G401 (cell line): ENCODE results near the gene HOXB8. TPM values are rescaled to one million over a fixed set of nuclear protein-coding genes. Genes with fewer than 3 reads are reported as not detected.

Experiments used
- DNase-seq: peaks from one replicate; pipeline ENCODE4 v3.0.0-alpha.2; 2015; ENCODE audit warnings: low spot score
- in situ Hi-C: cut with HindIII; loops from 2 replicates; pipeline ENCODE4 v1.10.0; 2016; ENCODE audit warnings: low sequenced_read_pairs, mixed read lengths
- total RNA-seq: library from RNA; depleted of rRNA; stranded (reverse); fragments of >200 nt; shearing (Covaris generic); gene quantifications from 2 replicates; pipeline ENCODE4 v1.2.3, GENCODE V29; 2014

The HOXB8 gene
- total RNA-seq, 1 experiment from 2014 or later, result 0.10 TPM

GRCh38 chr17:48600244-48601098 lies 14.6 kb downstream of the HOXB8 start:
- in situ Hi-C loops, result no loop called here
- DNase-seq, result no peak

GRCh38 chr17:48599354-48599753 lies 15.7 kb downstream of the HOXB8 start:
- in situ Hi-C loops, result no loop called here
- DNase-seq, result no peak

GRCh38 chr17:48598736-48599135 lies 16.4 kb downstream of the HOXB8 start:
- DNase-seq, result no peak
- in situ Hi-C loops, result no loop called here

GRCh38 chr17:48597778-48598631 lies 17.1 kb downstream of the HOXB8 start:
- in situ Hi-C loops, result no loop called here
- DNase-seq, result no peak

GRCh38 chr17:48597528-48597777 lies 17.6 kb downstream of the HOXB8 start:
- in situ Hi-C loops, result no loop called here
- DNase-seq, result no peak

- DNase-seq, result no peak
- in situ Hi-C loops, result no loop called here
Measured at GRCh38 chr17:48596735-48597527, 18.2 kb downstream of the HOXB8 start.

GRCh38 chr17:48596000-48596734 lies 18.9 kb downstream of the HOXB8 start:
- in situ Hi-C loops, result no loop called here
- no peak for DNase-seq

GRCh38 chr17:48595278-48595999 lies 19.7 kb downstream of the HOXB8 start:
- in situ Hi-C loops, result no loop called here
- DNase-seq, result no peak

- in situ Hi-C loops, result no loop called here
- DNase-seq, result no peak
Measured at GRCh38 chr17:48594538-48595277, 20.4 kb downstream of the HOXB8 start.

GRCh38 chr17:48593840-48594537 lies 21.1 kb downstream of the HOXB8 start:
- in situ Hi-C loops, result no loop called here

GRCh38 chr17:48593126-48593829 lies 21.8 kb downstream of the HOXB8 start, which contains the start of gene HOXB5:
HOXB5 (minus strand) TSS chr17:48593779; CDS start chr17:48593682, 97 bp downstream.
- in situ Hi-C loops, result no loop called here
- no peak for DNase-seq

More at GRCh38 chr17:48593840-48594537, 21.1 kb downstream of the HOXB8 start:
- no peak for DNase-seq

GRCh38 chr17:48592577-48592976 lies 22.5 kb downstream of the HOXB8 start:
- DNase-seq, result no peak
- in situ Hi-C loops, result no loop called here

- in situ Hi-C loops, result no loop called here
- DNase-seq, result no peak
Measured at GRCh38 chr17:48592057-48592514, 23.0 kb downstream of the HOXB8 start.

GRCh38 chr17:48591255-48592056 lies 23.6 kb downstream of the HOXB8 start:
- in situ Hi-C loops, result no loop called here
- no peak for DNase-seq

GRCh38 chr17:48590607-48591161 lies 24.4 kb downstream of the HOXB8 start:
- in situ Hi-C loops, result no loop called here
- no peak for DNase-seq
